HepG2 (cell line): Measurements from ENCODE around the gene ARMCX4.

Source experiments
- FOSL1 ChIP-seq: sonication (generic); formaldehyde crosslinking; IDR thresholded peaks from 2 replicates; pipeline ENCODE4 v1.9.0; 2021; ENCODE audit warnings: missing genetic modification reagents, borderline replicate concordance
- JUNB ChIP-seq: sonication (generic); formaldehyde crosslinking; IDR thresholded peaks from 2 replicates; pipeline ENCODE4 v1.8.0; 2022; ENCODE audit warnings: missing genetic modification reagents, mild to moderate bottlenecking, borderline replicate concordance
- POLR2A ChIP-seq, 2 experiments: IDR thresholded peaks; 2 replicates each; pipeline ENCODE4 v1.6.1; 2011; ENCODE audit warnings: low read depth in 2 of 2, low read length in 2 of 2, mild to moderate bottlenecking in 1 of 2, moderate library complexity in 1 of 2; ENCODE audit not compliant: insufficient read depth in 1 of 2
- TAF1 ChIP-seq: sonication (generic); formaldehyde crosslinking; IDR thresholded peaks from 2 replicates; pipeline ENCODE4 v1.4.0; 2020; ENCODE audit warnings: missing genetic modification reagents
- ZNF644 ChIP-seq: IDR thresholded peaks from 2 replicates; pipeline ENCODE4 v1.6.1; 2016; ENCODE audit warnings: low read depth
- ZNF746 ChIP-seq: sonication (generic); formaldehyde crosslinking; IDR thresholded peaks from 2 replicates; pipeline ENCODE4 v1.8.0; 2022; ENCODE audit warnings: mild to moderate bottlenecking, missing genetic modification reagents

GRCh38 chrX:101460669-101461068, 24.6 kb upstream of the ARMCX4 start:
- TF ChIP-seq ZNF644 (CRISPR knock-in tag) (no peak), JUNB (CRISPR knock-in tag) (no peak), POLR2A (IDR thresholded peaks at IDR 0.05; ENCODE audit: insufficient read depth in 1 of 2, low read depth in 2 of 2, low read length in 2 of 2) (no peak), ZNF746 (CRISPR knock-in tag) (no peak), FOSL1 (CRISPR knock-in tag) (no peak), TAF1 (no peak)
